Measurements from ENCODE around the gene LCMT1.
"Not testable (repeated sequence)": the region's sequence is repeated elsewhere in the genome, so short reads cannot be mapped to it uniquely, and the experiment has no call there.

LCMT1 gene

DNA sequence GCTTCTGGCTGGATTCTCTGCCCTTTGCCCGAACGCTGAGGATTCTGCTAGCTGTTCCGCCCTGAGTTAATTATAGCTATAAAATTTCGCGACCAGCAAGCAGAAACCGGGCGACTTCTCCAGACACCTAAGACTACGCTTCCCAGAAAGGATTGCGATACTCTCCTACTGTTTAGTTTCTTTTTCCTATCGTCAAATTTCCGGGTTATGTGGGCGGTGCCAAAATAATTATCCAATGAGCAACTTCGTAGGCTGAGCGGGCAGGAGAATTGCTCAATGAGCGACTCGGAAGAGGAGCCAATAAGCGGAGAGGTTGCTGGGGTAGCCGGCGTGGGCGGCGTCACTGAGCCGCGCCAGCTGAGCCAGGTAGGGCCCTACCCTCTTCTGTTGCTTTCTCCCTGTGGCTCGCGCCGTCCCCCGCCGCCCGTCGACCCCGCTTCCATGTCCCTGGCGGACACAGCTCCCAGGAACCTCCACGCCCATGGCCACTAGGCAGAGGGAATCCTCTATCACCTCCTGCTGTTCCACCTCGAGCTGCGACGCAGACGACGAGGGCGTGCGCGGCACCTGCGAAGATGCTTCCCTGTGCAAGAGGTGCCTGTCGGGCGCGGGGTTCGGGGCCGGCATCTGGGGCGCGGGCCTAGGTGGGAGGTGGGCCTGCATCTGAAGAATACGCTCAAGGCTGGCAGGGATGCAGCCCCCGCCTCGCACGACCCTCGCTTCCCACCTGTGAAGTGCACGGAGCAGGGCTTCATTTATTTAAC, at the start of gene LCMT1:
LCMT1 (plus strand) TSS at position 340 of the 764 bp plus-strand sequence; CDS start at position 482, 142 bp downstream.
- peak; percentile 99 for DNase-seq

DNA sequence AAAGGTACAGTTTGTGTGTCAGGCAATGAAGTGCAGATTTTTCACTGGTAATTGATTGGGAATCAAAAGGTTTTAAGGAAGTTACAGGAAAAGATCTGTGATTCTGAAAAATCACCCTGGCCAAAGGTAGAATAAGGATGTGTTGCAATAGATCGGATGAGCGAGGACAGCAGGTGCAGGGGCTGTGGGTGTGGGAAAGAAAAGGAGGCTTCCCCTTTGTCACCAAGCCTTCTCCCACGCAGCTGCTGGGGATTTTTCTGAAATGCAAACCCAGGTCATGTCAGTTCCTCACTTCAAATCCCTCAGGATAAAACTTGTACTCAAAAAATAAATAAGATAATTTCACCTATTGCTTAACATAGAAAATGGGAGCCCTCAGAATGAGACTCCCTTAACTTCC, 48.4 kb upstream of the LCMT1 start:
- no peak for DNase-seq

DNA sequence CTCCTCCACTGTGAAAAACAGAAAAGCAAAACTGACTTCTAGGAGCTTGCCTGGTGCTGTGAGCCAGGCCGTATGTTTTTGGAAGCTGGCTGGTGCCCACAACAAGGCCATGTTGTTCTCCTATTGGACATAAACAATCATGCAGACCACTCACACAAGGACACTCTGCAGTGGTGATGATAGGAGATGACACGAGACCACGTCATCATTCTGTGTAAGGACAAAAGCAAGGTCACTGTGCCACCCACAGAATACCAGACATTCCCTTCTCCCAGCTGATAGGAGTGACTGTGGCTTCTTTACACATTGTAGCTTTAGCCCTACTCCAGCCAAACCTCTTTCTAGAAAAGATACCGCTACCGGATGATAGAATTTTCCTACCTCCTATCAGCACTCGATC, 47.7 kb upstream of the LCMT1 start:
- DNase-seq, result no peak

DNA sequence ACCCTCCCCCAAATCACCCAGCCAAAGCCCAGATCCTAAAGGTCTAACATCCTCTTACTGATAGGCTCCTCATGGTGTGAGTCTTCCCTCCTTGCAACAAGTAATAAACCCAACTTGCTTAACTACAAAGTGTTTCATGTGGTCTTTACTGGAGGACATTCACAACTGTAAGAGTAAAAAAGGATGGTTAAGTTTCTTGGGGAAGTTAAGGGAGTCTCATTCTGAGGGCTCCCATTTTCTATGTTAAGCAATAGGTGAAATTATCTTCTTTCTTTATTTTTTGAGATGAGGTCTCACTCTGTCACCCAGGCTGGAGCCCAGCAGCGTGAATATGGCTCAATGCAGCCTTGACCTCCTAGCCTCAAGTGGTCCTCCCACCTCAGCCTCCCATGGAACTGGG, 47.3 kb upstream of the LCMT1 start:
- DNase-seq, result not testable (repeated sequence)

DNA sequence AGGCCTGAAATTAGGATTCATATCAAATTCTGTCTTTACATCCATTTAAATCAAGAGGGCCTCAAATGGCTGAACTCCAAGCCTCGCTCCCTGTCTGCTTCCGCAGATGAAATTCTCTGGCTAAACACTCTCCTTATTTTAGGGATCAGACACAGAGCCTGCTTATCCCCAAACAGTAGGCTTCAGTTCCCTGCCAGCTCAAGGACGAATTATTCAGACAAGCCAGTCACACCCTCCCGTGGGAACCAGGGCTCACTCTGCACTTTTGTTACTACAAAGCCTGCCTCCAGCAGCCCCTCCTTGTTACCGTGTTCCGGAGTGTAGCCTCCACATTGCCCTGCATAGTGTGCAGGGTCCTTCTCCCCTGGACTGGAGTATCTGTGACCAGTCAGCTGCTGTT, 46.6 kb upstream of the LCMT1 start:
- no peak for DNase-seq

DNA sequence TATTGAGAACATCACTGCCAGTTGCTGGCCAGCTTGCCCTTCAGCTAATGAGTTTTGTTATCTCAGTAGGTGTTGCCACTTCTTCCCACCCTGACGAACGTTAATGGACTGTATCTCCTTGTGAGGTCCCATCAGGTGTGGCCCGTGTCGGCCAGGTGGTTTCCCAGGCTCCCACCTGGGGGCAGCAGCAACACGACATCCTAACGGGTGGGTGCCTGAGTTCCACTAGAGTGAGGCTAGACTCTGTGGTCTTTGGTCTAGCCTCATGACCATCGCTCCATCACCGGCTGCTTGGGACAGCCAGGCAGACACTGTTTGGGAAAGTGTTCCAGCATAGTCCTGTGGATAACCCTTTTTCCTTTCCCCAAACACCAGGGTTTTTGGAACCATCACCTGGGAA, 45.6 kb upstream of the LCMT1 start:
- no peak for DNase-seq

DNA sequence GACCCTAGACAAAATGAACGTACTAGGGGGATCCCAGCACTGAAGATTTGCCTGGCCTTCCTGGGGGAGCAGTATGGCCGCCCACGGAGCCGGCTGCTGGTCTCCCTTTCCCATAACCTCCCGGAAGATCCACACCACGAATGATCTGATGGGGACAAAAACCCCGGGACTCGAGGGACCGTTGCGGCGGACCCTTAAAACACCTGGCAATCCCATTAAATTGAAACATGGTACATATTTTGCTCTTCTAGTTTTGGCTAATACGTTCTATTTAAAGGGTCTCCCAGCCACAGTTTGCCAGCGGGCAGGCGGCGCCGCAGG, 45.2 kb upstream of the LCMT1 start:
- no peak for DNase-seq

DNA sequence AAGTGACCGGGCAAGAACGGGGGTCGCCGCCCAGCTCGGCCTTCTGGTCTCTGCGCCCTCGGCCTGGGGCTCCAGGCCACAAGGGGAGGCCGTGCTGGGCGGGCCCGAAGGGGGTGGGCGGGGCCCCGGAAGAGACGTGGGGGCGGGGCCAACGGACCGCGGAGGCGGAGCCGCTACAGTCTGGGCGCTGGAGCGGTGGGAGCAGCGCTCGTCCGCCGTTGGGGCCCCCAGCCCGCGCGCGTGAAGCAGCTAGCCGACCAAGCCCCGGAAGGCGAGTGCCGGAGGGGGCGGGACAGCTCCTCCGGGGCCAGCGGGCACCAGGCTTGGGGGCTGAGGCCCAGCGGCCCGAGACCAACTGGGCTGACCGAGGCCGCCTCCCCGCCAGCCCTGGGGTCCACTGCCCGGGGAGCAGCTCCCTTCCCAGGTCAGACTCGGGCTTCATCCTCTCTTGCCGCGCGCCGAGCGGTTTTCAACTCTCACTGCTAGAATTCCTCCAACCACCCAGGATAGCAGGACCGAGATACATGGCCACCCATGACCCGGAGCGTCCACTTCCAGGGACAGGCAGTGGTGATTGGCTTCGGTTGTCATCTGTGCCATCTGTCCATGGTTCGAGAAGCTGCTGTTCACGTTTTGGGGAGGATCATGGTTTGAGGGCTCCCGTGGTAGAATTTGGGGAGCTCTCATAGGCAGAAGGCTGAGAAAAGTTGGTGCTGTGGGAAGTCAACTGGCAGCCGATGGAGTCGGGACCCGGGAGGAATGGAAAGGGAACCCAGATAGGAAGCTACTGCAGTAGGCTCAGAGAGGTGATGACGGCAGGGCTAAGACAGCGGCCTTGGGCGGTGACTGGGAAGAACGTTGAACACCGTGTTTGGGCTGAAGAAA, 44.6 kb upstream of the LCMT1 start:
- DNase-seq, result peak; percentile 63

DNA sequence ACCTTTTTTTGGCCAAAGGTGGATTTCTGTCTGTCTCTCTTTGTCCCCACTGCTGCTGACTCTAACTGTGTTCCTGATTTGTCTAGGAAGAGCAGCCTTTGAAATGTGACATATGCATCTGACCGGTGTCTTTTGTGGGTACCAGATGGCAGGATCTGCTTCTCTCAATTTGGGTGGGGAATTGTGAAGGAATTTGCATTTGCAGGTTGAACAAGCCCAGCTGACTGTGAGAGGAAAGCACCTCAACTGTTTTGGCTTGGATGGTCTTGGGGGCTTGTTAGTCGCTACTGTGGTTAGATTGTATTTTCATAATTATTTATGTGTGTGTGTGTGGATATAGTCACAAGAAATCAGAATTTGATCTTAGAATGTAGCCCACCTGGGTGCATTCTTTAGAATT, 37.7 kb upstream of the LCMT1 start:
- DNase-seq, result no peak

DNA sequence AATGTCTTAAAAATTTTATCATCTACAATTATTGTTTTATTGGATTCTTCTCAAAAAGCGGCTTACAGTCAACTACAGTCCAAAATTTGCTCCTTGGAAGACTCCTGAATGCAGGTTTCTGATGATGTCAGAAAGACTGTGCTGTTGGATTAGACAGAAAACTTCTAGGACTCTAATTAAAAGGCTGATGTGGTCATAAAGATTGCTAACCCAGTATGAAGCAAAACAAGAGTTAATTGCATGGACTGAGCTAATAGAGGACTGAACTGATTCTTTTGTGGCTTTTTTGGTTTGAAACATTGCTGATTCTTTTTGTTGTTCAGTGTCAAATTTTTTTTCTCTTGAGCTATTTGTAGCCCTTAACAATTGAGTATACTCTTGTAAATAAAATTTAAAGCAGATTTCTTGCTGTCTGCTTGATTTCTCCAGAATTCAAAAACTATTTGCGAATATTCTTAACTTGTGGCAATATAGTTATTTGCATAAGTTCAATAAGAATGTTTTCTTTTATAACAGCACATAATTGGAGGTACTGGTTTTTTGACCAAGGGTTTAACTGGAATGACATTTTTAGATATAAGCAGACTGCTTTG, 33.1 kb upstream of the LCMT1 start:
- DNase-seq, result no peak

DNA sequence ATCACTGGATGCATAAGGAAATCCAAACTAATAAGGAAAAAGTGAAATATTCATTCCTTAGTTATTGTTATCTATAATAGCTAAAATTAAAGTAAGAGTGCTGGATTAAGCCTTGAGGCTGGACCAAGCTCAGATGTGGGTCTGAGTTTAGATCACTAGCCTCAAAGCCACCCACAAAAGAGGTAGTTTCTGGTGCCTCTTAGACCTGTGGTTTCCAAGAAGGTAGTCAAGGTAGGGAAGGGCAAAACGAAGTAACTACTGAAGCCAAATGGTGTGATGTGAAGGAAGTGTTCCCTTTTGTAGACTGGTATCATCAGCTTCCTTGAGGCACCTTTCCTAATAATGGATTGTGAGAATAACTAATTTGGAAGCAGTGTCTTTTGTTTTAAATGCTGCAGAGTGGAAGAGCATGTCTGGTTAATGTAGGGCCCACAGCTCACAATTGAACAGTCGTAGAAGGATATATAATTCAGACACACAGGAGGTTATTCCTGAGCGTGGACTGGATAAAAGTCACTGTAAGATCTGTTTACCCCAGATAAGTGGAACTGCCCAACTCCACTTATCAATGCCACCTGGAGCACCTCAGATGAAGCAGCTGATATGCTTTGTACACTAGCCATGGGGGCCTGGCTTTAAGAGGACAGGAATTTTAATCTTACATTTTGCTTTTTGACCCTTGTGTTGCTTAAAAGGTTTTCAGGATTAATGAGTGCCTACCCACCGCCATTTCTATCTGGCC, 31.7 kb upstream of the LCMT1 start:
- no peak for DNase-seq

DNA sequence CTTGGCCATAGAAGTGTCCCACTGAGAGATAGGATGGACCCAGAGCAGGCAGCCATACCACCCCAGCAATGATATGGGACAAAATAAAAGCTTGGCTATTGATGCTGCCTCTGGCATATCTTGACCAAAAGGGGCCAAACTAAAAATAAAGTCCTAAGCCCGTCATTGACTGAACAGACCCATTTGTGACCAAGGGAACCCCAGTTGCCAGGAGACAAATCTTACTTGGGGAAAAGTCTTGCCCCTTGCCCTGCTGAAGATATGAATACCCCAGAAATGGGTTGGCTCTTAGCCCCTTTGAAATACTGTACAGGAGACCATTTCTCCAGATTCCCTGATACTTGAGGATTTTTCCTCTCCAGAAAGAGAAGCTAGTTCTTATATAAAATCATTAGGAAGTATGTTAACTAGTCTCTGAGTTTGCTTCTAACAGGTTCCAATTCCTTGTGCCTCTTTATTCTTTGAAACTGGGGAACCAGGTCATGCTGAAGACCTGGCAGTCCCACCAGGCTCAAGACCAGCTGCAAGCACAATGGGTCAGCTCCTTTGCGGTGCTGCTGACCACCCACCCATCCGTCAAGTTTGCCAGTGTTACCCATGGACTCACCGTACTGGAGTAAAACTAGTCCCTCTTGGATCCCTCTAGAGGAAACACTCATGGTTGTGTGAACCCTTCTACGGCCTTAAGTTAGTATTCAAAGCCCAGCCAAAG, 31.0 kb upstream of the LCMT1 start:
- DNase-seq, result no peak

DNA sequence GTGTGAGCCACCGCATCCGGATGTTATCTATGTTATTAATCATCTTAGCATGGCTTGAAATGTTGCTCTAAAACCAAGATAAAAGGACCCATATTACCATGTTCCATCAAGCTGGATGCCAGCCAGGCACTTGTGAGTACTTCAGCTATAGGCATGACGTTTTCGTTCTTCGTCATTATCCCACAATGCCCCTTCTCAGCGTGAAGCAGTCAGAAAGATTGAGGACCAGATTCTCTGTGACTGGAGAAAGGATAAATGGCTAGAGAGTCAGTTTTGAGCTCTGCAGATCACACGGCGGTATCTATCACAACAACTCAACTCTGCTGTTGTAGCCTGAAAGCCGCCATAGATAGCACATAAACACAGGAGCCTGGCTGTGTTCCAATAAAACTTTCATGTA, 29.8 kb upstream of the LCMT1 start:
- no peak for DNase-seq

DNA sequence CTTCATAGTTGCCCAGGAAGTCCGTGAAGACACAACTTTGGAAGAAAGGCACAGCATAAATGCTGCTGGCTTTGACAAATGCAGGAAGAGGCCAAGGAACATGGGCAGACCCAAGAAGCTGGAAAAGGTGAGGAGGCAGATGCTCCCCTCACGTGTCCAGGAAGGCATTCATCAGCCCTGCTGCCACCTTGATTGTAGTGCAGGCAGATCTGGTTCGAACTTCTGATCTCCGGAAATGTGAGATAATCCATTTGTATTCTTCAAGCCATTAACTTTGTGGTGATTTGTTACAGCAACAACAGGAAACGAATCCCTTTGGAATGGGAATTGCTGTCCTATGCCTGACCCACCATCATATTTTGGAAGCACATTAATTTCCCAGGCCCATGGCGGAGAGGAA, 28.5 kb upstream of the LCMT1 start:
- no peak for DNase-seq

DNA sequence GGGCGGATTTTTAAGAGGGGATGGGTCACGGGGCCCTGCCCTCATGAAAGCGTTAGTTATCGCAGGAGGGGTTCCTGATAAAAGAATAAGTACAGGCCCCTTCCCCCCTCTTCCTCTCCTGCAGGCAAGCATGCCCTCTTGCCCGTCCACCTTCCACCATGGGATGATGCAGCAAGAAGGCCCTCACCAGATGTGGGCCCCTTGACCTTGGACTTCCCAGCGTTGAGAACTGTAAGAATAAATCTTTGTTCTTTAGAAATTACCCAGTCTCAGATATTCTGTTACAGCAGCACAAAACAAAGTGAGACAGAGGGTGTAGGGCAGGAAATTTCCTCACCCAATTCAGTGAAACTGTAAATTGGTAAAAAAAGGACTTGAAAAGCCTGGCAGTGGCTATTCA, 27.8 kb upstream of the LCMT1 start:
- DNase-seq, result no peak

DNA sequence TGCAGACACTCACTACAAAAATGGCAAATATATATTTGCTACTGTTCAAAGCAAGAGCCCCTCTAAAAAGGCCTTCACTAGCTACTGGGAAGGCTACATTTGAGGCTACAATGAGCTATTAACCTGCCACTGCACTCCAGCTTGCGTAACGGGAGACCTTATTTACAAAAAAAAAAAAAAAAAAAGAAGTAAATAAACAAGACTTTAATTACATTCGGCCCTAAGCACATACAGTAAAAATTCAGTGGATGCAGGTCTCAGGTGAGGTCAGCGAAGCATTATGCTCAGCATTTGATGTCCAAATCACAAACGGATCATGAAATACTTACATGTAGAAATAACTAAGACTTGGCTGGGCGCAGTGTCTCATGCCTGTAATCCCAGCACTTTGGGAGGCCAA, 26.7 kb upstream of the LCMT1 start:
- DNase-seq, result no peak

DNA sequence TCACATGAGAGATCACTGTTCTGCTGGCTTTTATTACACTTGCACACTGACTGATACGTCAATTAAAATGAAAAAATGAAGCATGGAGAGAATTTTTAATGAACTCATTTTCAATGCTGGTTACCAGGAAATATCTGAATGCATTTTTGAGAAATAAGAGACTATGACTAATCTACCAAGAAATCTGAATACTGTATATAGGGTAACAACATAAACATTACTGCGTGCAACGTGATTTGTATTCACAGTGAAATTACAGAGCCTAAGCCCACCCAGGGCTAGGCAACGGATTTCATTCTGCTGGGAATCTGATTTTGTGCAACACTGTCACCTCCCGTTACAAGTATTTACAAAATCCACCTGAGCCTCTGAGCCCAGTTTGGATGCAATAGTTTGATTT, 23.8 kb upstream of the LCMT1 start:
- no peak for DNase-seq

DNA sequence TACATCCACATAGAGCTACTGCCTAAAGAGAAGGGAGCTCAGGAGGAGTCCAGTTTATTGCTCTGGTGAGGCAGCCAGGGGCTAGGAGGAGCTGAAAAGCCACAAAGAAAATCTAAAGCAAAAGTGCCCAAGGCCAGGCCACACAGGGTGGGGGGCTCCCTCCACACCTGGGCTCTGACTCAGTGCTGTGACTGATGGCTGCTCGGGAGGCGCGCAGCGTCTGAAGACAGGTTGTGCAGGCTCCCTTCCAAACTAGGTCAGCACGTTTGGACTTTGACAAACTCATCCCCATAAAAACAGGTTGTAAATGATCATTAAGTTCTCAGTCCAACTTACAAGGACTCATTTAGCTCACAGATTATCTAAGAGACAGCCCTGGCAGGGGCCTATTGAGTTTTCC, 22.2 kb upstream of the LCMT1 start:
- no peak for DNase-seq

DNA sequence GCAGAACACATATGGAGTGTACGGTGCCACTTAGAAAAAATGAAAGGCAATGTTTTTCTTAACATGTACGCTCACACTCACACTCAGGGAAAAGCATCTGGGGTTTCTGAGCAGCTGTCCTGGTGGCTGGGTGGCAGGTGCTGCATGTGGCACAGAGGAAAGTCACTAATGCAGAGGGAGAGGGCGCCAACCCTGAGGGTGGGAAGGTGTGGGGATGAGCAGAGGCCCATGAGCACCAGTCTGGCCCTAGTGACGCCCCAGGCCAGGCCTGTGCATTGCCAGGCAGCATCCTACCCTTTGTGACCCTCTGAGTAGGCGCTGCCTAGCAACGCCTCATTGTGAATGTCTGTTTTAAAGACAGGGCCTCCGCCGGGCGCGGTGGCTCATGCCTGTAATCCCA, 19.1 kb upstream of the LCMT1 start:
- no peak for DNase-seq

DNA sequence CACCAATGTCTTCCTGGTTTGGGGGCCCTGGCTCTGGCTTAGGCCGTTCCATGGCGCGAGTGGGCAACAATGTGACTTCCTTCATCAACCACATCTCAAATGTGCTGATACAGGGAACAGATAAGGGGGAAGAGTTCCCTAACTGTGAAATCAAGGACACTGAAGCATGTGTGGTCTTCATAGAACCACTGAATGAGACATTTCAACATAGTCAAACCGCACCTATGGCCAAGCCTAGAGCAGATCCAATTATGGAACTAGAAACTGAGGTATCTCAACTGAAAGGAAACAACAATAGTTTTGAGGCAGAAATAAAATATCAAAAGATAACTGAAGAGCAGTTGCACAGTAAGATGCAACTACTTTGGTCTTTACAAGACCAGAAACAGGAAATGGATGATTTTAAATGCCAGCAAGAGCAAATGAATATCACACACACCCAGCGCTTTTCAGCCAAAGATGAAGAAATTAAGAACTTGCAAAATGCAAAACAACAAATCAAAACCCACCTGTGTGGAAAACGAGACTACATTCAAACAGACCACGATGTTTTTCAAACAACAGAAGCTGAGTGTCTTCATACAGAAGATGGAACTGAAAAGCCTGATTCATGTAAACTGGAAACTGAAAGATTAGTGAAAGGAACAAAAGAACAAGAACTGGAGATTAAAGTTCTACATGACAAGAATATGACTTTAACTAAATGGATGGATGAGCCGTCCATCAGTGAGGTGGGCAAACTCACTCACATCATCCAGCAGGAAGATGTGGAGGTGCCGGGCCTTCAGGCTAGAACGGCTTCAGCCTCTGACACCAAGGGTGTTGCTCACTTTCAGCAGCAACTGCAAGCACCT, 18.1 kb upstream of the LCMT1 start:
- no peak for DNase-seq

DNA sequence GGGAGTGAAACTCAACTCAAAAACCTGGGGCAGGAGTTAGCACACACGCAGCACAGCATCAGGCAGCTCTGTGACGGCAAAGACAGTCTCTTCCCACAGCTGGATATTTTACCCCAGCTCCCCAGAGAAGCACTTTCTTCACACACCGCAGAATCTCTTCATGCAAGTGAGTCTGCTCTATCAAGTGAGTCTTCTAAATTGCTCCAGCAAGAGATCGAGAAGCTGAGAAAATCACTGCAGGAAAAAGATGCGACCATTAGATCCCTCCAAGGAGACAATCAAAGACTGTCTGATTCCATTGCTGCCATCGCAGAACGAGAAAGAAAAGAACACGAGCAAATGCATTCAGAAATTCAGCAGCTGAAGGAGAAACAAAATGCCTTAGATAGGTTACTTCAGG, 16.9 kb upstream of the LCMT1 start:
- no peak for DNase-seq

DNA sequence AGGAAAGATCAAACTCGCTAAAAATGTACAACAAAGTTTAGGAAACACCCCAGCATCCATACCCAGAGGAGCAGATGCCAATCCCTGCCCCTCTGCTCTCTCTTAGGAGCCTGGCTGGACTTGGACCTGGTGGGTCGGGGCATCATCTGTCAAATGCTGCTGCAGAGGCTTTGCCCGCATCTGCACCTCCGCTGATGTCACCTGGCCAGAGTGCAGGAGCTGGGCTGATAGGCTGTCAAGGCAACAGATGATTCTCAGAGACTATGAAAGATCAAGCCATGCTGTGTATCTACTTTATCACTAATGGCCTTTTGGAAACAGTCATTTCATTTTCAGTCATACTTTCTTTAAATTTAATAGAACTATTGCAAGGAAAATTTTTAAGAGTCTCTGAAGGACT, 15.9 kb upstream of the LCMT1 start:
- no peak for DNase-seq
